NOMO-1 treated with DMSO at 0.1 percent for 48 hours (cell line): ENCODE measurements around the gene IST1.
A peak's percentile ranks its signal among the peaks of the same experiment; 100 is the strongest.

Experiments
- DNase-seq: peaks from one replicate; lab custom pipeline; 2025; ENCODE audit not compliant: unreplicated experiment; lab: John Stamatoyannopoulos, UW

IST1 gene

GRCh38 chr16:71880176-71880575 is 15.2 kb upstream of the IST1 start:
- DNase-seq: peak; percentile 77

DNA sequence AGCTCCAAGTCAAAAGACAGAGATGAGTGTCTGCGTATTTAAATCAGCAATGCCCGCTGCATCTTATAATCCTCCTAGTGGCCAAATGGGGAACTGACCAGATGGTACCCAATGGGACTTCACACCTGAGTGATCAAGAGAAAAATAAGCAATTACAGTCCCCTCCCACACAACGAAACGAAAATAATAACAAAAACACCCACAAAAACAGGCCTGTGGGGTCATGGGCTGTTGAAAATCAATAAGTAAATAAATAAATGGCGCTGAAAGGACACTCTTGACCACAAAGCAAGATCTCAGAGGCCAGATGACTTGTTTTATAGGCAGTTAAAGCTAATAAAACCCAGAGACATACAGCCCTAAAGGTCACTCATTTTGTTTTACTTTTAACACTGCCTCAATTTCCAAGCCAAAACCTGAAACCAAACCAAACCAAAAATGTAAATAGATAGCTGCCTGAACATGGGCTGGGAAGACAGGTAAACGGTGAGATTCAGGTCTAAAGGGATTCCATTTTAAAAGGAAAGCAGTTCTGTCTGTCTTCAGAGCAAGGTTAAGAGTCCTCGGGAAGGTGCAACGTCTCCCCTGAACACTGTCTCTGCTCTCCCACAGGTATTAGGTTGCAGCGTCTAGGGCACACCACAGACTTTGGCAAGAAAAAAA is 12.7 kb upstream of the IST1 start:
- DNase-seq: peak; percentile 65

DNA sequence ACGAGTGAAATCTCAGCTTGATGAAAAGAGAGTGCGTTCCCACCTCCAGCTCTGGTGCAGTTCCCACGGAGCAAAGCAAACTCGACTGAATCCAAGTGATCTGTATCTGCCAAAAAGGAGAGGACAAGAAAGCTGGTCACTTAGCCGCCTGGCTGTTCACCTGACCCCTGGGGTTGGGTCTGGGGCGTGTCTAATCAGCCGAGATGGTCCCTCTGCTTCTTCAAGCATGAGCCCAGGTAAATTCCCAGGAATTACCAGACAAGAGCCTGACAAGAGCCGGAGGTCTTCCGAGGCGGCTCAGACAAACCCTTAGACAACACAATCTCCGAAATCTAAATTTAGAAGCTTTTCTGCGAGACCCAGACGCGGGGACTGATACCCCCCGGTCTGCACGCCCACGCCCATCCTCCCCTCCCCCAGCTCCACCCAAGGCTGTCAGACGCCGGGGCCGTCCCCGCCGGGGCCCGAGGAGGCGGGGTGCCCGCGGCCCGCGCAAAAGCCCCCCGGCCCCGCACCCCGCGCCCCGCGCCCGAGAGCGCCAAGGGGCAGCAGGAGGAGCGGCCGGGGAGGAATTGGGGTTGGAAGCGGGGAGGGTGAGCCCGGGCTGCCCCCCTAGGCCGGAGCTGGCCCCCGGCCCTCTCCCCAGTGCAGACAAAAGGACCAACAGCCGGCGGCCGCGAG is 12.0 kb upstream of the IST1 start:
- no peak for DNase-seq

DNA sequence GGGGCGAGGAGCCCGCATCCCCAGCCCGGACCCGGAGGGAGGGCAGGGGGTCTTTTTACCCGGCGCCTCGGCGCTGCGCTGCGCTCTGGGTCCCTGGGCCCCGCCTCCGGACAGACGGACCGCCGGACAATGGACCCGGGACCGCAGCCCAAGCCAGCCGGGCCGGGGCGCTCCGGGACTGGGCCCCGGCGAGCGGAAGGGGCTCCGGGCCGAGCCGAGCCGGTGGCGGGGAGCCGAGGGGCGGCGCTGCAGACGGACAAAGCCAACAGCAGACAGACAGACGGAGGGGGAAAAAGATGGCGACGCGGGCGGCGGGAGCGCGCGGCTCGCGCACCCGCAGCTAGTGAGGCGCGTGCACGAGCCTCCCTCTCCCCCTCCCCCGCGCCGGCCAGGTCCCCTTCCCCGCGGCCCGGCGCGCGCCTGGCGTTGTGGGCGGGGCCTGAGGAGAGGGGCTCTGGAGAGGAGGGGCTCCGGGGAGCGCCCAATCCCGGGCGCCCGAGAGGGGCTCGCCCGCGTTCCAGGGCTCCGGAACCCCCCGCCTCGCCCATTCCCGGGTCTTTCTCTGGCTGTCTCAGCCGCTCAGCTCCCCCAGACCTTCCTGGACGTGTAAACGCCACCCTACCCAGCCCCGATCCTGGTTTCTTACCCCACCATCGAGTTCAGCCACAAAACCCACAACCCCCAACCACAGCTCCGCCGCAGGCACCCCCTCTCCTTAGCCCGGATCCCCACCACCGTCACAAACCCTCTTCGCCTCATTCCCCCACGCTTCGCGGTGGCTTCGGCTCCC is 11.3 kb upstream of the IST1 start, which contains the start of gene ZNF821:
Gene ZNF821, minus strand, starts transcription at position 334 of the 790 bp plus-strand sequence. CDS start 4,236 bp downstream, outside the sequence.
- DNase-seq: peak; percentile 45

DNA sequence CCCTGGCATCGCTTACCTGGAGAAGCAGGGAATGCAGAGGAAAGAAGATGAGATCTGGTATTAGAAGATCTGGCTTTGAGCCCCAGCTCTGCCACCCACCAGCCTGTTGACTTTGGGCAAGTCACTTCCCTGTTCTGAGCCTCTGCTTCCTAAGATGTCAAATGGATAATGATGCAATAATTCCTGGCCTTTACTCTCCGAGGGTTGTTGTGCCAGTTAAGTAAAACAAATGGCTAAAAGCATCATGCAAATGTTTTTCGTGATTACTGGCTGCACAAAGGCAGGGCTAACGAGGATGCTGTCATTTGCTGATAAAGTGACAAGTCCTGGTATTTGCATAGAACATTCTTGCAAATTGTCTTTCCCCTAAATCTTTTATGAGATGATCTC is 10.1 kb upstream of the IST1 start:
- DNase-seq: peak; percentile 7

- DNase-seq: no peak
Observed at GRCh38 chr16:71889147-71889546, 6.2 kb upstream of the IST1 start.

- no peak for DNase-seq
Observed at GRCh38 chr16:71893888-71894228, 1.5 kb upstream of the IST1 start.

DNA sequence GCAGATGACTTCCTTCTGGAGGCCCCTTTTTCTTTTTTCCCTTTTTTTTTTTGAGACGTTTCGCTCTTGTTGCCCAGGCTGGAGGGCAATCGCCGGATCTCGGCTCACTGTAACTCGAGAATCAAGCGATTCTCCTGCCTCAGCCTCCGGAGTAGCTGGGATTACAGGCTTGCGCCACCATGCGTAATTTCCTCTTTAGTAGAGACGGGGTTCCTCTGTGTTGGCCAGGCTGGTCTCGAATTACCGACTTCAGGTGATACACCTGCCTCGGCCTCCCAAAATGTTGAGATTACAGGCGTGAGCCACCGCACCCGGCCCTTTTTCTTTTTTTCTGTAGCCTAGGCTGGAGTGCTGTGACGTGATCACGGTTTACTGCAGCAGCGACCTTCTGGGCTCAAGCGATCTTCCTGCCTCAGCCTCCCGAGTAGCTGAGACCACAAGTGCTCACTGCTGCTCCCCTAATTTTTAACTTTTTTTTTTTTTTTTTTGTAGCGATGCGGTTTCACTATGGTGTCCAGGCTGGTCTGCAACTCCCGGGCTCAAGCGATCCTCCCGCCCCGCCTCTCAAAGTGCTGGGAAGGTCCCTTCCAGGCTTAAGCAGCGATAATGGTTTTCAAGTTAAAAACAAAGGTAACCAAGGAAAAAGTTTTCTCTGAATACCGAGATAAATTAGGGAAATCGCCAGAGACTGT is 956 bp upstream of the IST1 start:
- DNase-seq: peak; percentile 36

GRCh38 chr16:71895679-71896365 is 491 bp downstream of the IST1 start:
- no peak for DNase-seq

GRCh38 chr16:71896764-71897368 is 1.5 kb downstream of the IST1 start:
- DNase-seq: no peak

GRCh38 chr16:71899171-71899570 is 3.8 kb downstream of the IST1 start:
- DNase-seq: no peak

- DNase-seq: no peak
Observed at GRCh38 chr16:71902656-71903365, 7.5 kb downstream of the IST1 start.

DNA sequence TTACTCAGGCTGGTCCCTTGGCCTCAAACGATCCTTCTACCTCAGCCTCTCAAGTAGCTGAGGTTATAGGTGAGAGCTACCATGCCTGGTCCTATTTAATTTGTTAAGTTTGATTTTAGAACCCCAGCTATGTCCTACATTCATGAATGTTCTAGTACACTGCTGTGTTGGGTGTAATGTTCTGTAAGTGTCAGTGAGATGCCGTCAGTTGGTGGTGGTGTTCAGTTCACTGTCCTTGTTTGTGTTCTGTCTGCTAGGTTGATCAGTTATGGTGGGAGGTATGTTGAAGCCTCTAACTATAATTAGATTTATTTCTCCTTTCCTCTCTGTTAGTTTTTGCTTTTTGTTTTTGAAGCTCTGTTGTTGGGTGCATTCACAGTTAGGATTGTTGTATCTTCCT is 8.3 kb downstream of the IST1 start:
- no peak for DNase-seq

DNA sequence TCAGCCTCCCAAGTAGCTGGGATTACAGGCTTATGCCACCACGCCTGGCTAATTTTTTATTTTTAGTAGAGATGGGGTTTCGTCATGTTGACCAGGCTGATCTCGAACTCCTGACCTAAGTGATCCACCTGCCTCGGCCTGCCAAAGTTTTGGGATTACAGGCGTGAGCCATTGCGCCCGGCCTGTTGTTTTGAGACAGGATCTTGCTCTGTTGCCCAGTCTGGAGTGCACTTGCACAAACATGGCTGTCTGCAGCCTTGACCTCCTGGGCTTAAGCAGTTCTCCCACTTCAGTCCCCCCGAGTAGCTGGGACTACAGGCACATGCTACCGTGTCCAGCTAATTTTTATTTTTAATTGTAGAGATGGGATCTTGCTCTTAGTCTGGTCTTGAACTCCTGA is 8.9 kb downstream of the IST1 start:
- no peak for DNase-seq

DNA sequence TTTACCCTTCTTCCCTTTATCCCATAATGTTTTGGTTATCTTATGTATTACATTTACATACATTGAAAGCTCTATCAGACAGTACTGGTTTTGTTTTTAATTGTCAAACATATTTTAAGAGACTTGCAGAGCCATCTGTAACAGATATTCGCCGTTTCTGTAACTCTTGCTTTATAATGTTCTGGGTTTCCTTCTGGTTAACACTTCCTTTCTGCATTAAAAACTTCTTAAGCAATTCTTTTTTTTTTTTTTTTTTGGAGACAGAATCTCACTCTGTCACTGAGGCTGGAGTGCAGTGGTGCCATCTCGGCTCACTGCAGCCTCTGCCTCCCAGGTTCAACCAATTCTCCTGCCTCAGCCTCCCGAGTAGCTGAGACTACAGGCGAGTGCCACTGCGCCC is 10.4 kb downstream of the IST1 start:
- peak; percentile 32 for DNase-seq

DNA sequence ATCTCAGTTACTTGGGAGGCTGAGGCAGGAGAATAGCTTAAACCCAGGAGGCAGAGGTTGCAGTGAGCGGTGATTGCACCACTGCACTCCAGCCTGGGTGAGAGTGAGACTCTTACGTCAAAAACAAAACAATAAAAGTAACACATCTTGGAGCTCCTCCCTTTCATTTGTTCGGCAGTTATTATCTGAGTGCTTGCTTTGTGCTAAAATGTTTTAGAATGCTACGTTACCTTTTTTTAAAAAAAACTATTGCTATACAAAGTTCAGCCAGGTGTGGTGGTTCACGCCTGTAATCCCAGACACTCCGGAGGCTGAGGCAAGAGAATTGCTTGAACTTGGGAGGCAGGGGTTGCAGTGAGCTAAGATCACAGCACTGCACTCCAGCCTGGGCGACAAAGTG is 15.8 kb downstream of the IST1 start:
- no peak for DNase-seq

GRCh38 chr16:71912534-71913275 is 17.4 kb downstream of the IST1 start:
- DNase-seq: no peak

DNA sequence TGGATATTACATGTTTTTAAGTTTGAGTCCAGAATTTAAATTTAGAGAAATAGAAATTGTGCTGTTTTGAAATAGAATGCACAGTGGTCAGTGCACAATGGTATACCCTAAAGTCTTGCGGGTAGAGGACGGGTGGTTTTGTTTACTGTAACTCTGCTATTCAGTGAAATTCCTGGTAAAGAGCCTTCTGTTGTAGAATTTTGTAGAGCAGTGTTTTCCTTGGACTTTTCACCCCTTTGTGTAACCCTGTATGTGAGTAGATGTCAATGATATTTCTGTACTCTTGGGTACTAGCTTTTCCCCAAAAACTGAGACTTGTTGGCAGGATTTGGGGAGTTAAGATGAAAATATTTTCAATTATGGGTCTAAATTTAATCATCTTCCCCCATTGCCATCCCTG is 19.5 kb downstream of the IST1 start:
- DNase-seq: no peak

GRCh38 chr16:71915350-71915749 is 20.0 kb downstream of the IST1 start:
- no peak for DNase-seq
